GM19324 (cell line): Measurements from ENCODE around the gene ABCF3.
"Not testable (repeated sequence)": the region's sequence is repeated elsewhere in the genome, so short reads cannot be mapped to it uniquely, and the experiment has no call there.

Source experiments
- ATAC-seq: cut with Tn5 transposase; IDR thresholded peaks from one replicate; pipeline ENCODE4 v1.9.1; 2021; ENCODE audit warnings: mild to moderate bottlenecking, moderate library complexity; ENCODE audit not compliant: unreplicated experiment, low FRiP score

Gene ABCF3, protein sequence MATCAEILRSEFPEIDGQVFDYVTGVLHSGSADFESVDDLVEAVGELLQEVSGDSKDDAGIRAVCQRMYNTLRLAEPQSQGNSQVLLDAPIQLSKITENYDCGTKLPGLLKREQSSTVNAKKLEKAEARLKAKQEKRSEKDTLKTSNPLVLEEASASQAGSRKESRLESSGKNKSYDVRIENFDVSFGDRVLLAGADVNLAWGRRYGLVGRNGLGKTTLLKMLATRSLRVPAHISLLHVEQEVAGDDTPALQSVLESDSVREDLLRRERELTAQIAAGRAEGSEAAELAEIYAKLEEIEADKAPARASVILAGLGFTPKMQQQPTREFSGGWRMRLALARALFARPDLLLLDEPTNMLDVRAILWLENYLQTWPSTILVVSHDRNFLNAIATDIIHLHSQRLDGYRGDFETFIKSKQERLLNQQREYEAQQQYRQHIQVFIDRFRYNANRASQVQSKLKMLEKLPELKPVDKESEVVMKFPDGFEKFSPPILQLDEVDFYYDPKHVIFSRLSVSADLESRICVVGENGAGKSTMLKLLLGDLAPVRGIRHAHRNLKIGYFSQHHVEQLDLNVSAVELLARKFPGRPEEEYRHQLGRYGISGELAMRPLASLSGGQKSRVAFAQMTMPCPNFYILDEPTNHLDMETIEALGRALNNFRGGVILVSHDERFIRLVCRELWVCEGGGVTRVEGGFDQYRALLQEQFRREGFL

DNA sequence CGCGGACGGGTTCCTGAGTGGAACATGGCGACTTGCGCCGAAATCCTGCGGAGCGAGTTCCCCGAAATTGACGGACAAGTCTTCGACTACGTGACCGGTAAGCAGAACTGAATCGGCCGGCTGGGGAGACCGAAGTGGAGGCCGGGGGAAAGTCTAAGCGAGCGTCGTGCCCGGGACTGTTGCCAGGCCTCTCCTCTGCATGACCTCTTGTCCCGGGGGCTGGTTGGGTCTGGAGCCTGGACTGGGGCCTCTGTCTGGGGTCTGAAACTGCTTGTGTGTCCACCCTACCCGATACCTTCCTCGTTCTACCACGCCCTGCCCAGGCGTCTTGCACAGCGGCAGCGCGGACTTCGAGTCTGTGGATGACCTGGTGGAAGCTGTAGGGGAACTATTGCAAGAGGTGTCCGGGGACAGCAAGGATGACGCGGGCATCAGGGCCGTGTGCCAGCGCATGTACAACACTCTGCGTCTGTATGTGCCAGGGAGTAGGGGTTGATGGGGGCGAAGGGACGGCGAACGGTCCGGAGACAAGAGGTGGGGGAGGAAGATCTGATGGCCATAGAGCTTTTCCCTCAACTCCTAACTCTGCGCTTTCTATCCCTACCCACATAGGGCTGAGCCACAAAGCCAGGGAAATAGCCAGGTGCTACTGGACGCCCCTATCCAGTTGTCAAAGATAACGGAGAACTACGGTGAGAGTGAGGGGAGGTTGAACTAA lies at the start of gene ABCF3:
Gene ABCF3 (plus strand): TSS at position 16 of the 718 bp plus-strand sequence. CDS start 9 bp downstream, at position 25.
- ATAC-seq: peak; percentile 23

DNA sequence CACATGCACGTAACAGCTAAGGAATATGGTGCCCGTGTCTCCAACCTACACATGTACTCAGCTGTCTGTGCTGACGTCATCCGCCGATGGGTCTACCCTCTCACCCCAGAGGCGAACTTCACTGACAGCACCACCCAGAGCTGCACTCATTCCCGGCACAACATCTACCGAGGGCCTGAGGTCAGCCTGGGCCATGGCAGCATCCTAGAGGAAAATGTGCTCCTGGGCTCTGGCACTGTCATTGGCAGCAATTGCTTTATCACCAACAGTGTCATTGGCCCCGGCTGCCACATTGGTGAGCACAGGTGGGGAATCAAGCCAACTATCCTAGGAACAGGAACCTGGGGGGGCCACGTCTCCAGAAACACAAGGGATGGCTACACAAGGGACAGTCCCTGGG lies 45.6 kb upstream of the ABCF3 start:
- no peak for ATAC-seq

DNA sequence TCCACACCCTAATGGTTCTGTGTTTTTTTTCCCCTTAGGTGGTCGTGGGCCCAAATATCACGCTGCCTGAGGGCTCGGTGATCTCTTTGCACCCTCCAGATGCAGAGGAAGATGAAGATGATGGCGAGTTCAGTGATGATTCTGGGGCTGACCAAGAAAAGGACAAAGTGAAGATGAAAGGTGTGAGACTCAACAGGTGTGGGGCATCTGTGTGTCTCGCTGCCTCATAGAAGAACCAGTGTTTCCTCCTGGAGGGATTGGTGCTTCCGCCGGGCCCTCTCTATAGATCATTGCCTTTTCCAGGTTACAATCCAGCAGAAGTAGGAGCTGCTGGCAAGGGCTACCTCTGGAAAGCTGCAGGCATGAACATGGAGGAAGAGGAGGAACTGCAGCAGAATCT lies 43.8 kb upstream of the ABCF3 start:
- no peak for ATAC-seq

DNA sequence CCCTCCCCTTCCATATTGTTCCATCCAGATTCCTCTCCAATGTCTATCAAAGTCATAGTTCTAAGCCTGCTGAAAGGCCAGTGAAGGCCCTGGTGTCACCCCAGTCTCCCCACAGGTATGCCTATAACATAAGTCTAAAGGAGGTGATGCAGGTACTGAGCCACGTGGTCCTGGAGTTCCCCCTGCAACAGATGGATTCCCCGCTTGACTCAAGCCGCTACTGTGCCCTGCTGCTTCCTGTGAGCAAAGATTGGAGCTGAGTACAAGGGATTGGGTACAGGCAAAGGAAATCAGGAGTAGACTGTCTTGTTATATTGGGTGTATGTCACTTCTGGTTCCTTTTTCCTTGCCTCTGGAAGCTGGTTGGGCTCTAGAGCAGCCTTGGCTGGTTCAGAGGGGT lies 42.7 kb upstream of the ABCF3 start:
- ATAC-seq: no peak

DNA sequence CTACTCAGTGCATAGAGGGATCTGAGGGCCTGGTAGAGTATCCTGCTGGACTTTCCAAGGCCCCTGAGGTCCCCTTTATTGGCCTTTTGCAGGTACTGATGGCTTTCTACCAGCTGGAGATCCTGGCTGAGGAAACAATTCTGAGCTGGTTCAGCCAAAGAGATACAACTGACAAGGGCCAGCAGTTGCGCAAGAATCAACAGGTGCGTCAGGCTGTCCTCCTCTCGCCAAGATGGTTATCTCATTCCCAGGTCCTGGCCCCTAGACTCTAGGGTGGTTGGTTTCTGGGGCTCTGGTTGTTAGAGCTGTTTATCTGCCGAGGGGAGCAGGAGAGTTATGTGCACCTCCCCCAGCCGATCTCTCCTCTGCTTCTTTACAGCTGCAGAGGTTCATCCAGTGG lies 41.5 kb upstream of the ABCF3 start:
- no peak for ATAC-seq

DNA sequence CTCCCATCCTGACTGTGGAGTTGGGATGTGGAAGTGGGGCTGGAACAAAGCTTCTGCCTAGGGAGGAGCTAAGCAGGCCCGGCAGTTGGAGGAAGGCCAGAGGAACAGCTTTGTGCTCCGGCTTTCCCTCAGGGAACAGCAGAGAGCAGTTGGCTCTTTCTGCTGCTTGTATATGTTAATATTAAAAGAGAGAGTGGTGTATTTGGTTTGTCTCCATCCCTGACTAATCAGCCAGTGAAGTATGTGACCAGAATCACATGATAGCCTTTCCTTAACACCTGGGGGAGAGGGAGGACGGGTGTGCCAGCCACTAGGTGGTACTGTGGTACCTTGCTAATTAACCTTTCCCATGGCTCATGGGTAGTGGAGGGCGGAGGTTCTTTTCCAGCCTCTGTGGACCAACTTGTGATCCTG lies 40.9 kb upstream of the ABCF3 start:
- ATAC-seq: no peak

DNA sequence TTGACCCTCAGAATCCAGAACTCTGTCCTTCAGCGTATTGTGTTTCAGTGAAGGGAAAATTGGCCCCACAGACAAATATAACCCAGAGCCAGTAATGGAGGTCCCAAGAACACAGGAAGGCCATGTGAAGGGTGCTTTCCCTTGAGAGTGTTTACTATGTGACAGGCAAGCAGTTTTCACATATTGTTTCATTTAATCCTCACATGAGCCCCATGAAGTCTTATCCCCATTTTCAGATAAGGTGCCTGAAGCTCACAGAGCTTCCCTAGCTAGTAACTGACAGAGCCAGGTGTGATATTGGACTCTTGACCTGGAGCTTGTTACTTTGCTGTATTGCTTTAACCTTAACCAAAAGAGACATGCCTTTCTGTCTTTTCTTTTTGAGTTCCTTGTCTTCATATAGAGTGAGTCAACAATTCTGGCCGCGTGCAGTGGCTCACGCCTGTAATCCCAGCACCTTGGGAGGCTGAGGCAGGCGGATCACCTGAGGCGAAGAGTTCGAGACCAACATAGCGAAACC lies 40.2 kb upstream of the ABCF3 start:
- no peak for ATAC-seq

DNA sequence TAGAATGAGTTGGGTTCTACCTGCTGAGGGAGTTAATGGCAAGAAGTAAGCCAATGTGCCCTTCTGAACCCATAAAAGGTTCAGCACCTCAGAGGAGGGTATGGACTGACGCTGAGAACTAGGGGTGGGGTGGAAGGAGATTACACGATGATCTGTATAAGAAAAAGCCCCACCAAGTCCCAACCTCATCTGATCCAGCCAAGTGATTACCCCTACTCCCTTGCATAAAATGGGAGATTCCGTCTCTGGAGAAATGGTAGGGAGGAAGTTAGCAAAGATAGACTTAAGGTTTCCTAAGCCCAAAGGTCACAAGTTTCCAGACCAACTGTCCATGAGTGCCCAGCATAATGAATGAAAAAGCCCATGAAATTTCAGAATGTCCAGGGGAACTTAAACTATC lies 37.9 kb upstream of the ABCF3 start:
- no peak for ATAC-seq

DNA sequence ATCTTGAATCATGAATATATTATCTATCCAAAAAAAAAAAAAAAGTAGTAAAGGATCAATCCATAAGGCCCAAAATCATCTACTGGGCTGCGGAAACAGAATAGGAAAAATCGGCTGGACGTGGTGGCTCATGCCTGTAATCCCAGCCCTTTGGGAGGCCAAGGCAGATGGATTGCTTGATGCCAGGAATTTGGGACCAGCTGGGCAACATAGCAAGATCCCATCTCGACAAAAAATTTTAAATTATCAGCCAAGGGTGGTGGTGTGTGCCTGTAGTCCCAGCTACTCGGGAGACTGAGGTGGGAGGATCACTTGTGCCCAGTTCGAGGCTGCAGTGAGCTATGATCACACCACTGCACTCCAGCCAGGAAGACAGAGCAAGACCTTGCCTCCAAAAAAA lies 36.9 kb upstream of the ABCF3 start:
- ATAC-seq: no peak

DNA sequence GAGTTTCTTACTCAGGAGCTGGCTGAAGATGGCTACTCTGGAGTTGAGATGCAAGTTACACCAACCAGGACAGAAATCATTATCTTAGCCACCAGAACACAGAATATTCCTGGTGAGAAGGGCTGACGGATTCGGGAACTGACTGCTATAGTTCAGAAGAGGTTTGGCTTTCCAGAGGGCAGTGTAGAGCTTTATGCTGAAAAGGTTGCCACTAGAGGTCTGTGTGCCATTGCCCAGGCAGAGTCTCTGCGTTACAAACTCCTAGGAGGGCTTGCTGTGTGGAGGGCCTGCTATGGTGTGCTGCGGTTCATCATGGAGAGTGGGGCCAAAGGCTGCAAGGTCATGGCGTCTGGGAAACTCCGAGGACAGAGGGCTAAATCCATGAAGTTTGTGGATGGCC lies 36.2 kb upstream of the ABCF3 start:
- not testable (repeated sequence) for ATAC-seq

DNA sequence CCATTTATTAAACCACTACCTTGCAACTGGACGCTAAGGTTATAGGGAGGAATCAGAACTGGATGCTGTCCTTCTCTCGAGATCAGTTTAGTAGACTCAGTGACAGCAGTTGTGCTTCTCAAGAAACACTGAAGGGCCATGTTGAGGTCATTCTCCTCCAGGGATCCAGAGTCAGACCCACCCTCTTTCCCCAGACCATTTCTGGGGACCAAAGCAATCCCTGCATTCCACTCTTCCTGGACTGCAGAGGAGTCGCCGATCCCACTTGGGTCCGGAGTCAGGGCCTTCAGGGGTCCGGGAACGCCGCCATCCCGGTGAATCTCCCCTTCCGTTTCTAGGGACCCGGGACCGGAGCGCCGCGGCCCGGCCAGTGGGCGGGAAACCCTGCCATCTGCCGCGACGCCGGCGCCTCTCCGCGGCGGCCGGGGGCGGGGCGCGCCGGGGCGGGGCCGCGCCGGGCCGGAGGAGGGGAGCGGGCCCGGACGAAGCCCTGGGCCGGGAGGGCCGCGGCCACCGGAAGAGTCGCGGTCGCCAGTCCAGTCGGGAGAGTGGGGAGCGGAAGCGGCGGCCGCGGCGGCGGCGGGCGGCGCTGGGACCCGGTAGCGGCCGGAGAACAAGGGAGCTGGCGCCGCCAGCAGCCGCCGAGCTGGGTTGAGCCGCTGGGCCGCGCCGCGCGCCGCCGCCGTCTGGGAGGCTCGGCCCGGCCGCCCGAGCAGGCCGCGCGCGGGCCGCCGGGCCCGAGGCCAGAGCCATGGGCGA lies 30.9 kb upstream of the ABCF3 start, which contains the start of gene DVL3:
Gene DVL3 (plus strand): TSS at position 493 of the 759 bp plus-strand sequence. CDS start 259 bp downstream, at position 752.
- ATAC-seq: peak; percentile 82

DNA sequence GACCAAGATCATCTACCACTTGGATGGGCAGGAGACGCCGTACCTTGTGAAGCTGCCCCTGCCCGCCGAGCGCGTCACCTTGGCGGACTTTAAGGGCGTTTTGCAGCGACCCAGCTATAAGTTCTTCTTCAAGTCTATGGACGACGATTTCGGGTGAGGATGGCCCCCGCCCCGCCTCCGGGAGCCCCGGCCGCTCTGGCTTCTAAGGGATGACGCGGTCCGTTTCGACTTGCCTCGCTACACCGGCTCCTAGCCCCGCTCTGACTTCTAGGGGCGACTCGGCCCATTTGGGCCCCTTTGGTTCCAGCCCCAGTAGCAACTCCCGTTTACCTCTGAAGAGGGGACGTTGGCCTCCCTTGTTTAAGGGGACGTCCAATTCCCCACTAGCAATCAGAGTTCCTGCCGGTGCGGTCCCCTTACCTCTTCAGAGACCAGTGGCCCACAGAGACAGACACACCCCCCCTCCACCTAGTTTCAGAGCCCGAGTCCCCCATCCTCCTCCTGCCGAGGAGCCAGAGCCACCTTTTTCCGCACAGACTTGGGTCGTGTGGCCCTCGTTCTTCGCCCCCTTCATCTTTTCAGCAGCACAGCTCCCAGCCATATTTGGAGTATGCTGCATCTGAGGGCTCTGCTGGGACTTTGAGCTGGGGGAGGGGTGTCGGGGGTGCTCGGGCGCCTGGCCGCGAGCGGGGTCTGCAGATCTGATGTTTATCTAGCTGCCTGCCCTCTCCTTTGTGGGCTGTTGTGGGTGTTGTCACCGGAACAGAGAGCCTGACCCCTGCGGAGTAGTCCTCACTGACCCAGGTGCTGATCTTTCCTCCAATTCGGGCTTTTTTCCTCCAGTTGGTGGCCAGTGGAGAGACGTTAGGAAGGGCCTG lies 30.1 kb upstream of the ABCF3 start:
- peak; percentile 26 for ATAC-seq

DNA sequence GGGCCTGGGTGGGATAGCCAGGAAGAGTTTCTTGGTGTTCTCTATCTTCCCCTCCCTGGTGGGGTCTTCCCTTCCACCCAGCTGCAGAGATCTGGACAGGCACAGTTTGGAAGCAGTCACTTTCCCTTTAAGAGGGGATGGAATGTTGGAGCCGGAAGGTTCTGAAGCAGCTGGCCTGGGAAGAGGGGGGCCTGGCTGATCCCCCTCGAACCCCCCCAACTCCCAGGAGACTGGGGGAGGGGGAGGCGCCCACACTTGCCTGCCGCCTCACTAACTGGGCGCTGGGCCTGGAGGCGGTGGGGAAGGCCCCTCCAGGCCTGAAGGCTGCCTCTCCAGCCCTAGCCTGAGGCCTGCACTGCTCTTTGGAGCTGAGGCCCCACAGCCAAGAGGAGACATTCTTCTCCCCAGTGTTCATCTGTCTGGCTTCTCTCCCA lies 29.5 kb upstream of the ABCF3 start:
- no peak for ATAC-seq

DNA sequence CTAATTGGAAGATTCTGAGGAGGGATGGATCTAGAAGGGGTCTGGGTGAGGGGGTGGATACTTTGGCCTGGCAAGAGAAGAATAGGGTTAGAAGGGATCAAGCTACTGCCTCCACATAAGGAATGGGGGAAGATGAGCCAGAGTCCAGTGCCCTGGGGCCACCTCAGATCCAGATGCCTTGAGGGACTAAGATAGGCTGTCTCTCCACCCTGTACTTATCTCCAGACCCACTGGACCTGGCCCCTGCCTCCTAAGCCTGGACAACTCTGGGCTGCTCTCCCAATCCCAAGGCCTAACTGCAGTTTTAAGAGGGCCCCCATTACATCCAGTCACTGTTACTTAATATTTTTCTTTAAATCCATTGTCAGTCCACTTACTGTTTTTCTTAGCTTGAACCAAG lies 28.8 kb upstream of the ABCF3 start:
- ATAC-seq: no peak

DNA sequence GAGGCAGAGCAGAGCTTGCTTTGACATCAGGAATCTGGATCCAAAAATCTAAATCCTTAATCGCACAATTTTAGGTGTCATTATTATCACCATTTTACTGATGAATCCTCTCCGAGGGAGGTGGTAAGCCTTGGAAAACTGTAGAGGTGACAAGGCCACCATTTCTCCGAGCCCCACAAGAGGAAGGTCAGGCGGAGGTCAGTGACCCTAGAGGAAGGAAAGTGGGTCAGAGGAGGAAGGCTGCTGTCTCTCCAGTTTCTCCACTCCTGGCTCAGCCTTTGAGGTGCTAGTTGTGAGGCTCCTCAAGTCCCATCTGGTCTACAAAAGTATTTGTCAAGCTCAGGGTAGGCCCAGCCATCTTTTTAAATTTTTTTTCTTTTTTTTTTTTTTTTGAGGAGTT lies 27.6 kb upstream of the ABCF3 start:
- no peak for ATAC-seq

DNA sequence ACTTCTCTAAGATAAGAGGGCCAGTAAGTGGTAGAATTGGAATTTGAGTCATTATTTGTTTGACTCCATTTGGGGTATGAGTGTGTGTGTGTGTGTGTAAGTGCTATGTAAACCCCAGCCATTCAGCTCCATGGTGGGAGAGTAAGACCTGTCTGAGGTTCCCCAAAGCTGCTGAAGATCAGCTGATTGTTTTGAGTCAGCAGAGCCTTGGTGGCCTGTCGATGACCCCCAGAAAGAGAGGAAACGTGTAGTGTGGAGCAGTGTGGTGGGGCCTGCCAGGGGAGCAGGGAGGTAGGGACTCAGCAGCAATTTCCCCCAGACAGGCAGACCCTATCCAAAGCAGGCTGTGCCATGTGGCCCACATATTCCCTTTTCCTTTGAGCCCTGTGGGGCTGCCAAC lies 25.5 kb upstream of the ABCF3 start:
- ATAC-seq: no peak

DNA sequence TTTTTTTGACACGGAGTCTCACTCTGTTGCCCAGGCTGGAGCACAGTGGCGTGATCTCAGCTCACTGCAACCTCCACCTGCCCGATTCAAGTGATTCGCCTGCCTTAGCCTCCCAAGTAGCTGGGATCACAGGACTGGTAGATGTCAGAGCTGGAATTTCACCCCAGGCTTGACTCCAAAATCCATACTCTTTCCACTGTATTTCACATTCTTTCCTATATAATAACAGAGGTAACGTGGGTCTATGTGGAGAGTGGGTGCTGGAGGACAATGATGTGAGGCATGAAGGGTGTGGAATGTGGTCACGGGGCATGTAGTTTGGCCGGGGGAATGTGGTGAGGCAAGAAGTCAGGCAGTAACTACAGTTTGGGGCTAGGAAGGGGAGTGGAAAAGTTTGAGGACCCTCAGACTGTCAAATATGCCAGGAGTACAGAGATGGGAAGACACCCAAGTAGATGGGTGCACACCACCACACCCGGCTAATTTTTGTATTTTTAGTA lies 23.4 kb upstream of the ABCF3 start:
- ATAC-seq: not testable (repeated sequence)

DNA sequence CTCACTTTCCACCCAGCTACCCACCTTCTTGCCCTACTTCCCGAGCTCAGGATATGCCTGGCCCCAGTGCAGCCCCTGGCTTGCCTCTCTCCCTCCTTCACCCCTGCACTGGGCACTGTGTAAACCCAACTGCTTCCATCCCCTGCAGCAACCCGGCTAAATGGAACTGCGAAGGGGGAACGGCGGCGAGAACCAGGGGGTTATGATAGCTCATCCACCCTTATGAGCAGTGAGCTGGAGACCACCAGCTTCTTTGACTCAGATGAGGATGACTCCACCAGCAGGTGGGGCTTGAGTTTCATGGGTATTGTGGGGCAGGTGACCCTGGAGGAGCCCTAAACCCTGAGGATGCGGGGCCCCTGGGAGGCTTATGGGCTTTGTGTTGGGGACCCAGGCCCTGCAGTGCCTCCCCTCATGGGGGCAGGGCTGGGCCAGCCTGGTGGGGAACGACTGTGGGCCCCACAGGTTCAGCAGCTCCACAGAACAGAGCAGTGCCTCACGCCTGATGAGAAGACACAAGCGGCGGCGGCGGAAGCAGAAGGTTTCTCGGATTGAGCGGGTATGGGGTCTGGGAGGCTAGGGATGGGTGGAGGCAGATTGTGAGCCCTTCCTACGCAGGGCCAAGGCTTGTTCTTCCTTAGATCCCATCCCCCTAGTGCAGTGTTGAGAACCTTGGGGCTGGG lies 21.2 kb upstream of the ABCF3 start:
- ATAC-seq: no peak
